ENCODE results near the gene QSER1.

- TF ChIP-seq EZH2phosphoT487 (conservative IDR thresholded peaks at IDR 0.05; ENCODE audit: low read length) = no peak
- TF ChIP-seq CTCF (IDR thresholded peaks at IDR 0.05; ENCODE audit: insufficient read depth, low read length, poor library complexity, severe bottlenecking) = no peak
These were observed 112.6 kb downstream of the QSER1 start for GRCh38 chr11:33005175-33005574.

All from SU-DHL-6 (cell line).